HEK293 (cell line): ENCODE measurements around the gene ZBTB1.

Source experiments
- BCL11A ChIP-seq: fragments of 450-650 bp; formaldehyde crosslinking; IDR thresholded peaks from 2 replicates; pipeline ENCODE4 v1.5.1; 2016; ENCODE audit warnings: low read depth, missing biosample characterization, missing genetic modification characterization
- CTCF ChIP-seq: fragments of 450-650 bp; formaldehyde crosslinking; IDR thresholded peaks from 2 replicates; pipeline ENCODE4 v1.5.1; 2016; ENCODE audit warnings: missing biosample characterization, missing genetic modification characterization
- EGR2 ChIP-seq: fragments of 450-650 bp; formaldehyde crosslinking; IDR thresholded peaks from 2 replicates; pipeline ENCODE4 v1.5.1; 2016; ENCODE audit warnings: low read depth, missing biosample characterization, missing genetic modification characterization
- ELK4 ChIP-seq: IDR thresholded peaks from 2 replicates; pipeline ENCODE4 v1.6.1; 2011; ENCODE audit warnings: mild to moderate bottlenecking, low read depth, low read length, borderline replicate concordance
- KLF16 ChIP-seq: fragments of 450-650 bp; formaldehyde crosslinking; IDR thresholded peaks from 2 replicates; pipeline ENCODE4 v1.5.1; 2017; ENCODE audit warnings: missing biosample characterization, missing genetic modification characterization
- PRDM6 ChIP-seq: fragments of 450-650 bp; formaldehyde crosslinking; IDR thresholded peaks from 2 replicates; pipeline ENCODE4 v1.5.1; 2017; ENCODE audit warnings: missing biosample characterization, missing genetic modification characterization
- ZIC2 ChIP-seq: fragments of 450-650 bp; formaldehyde crosslinking; IDR thresholded peaks from 2 replicates; pipeline ENCODE4 v1.5.1; 2016; ENCODE audit warnings: missing biosample characterization, missing genetic modification characterization
- ZNF121 ChIP-seq: fragments of 450-650 bp; formaldehyde crosslinking; IDR thresholded peaks from 2 replicates; pipeline ENCODE4 v1.5.1; 2016; ENCODE audit warnings: missing biosample characterization, missing genetic modification characterization
- ZNF19 ChIP-seq: fragments of 450-650 bp; formaldehyde crosslinking; IDR thresholded peaks from 2 replicates; pipeline ENCODE4; 2016; ENCODE audit warnings: missing biosample characterization, missing genetic modification characterization, low read depth
- ZNF514 ChIP-seq: fragments of 450-650 bp; formaldehyde crosslinking; IDR thresholded peaks from 2 replicates; pipeline ENCODE4 v1.5.1; 2016; ENCODE audit warnings: missing biosample characterization, missing genetic modification characterization
- ZNF645 ChIP-seq: fragments of 450-650 bp; formaldehyde crosslinking; IDR thresholded peaks from 2 replicates; pipeline ENCODE4; 2016; ENCODE audit warnings: missing biosample characterization, missing genetic modification characterization
- ZNF785 ChIP-seq: fragments of 450-650 bp; formaldehyde crosslinking; IDR thresholded peaks from 2 replicates; pipeline ENCODE4 v1.5.1; 2016; ENCODE audit warnings: missing biosample characterization, missing genetic modification characterization

- no peak for TF ChIP-seq ZNF645 (tag by site-specific recombination)
- no peak for TF ChIP-seq PRDM6 (tag by site-specific recombination)
- TF ChIP-seq ZNF19 (tag by site-specific recombination) = no peak
- no peak for TF ChIP-seq CTCF (tag by site-specific recombination)
- TF ChIP-seq ZNF514 = no peak
- no peak for TF ChIP-seq ELK4
- TF ChIP-seq ZNF121 (tag by site-specific recombination) = no peak
- TF ChIP-seq BCL11A = no peak
- no peak for TF ChIP-seq EGR2 (tag by site-specific recombination)
- no peak for TF ChIP-seq ZNF785 (tag by site-specific recombination)
- TF ChIP-seq ZIC2 (tag by site-specific recombination) = no peak
- TF ChIP-seq KLF16 (tag by site-specific recombination) = no peak
Observed at GRCh38 chr14:64468451-64468850, 36.1 kb upstream of the ZBTB1 start.
